Left colon (tissue), 2 donors: ENCODE measurements around the gene SOX14. TPM values are rescaled to one million over a fixed set of nuclear protein-coding genes. Genes with fewer than 3 reads are reported as not detected.
A peak's percentile ranks its signal among the peaks of the same experiment; 100 is the strongest.

Experiments
- ATAC-seq: fragments of 200-7000 bp; cut with Tn5 transposase; one replicate; pipeline ENCODE4 v1.9.1; 2020; ENCODE audit warnings: mild to moderate bottlenecking, moderate library complexity
- DNase-seq, 2 donors: peaks; one replicate each; pipeline ENCODE4 v3.0.0-alpha.2; 2020
- intact Hi-C, 2 donors: fragments of 100-400 bp; cut with DNase I in 1 of 2; cut with micrococcal nuclease in 1 of 2; formaldehyde crosslinking; loops; one replicate each; pipeline versions ENCODE4 v1.11.2 to v1.14.0; 2022; cut with DNase I, micrococcal nuclease
- long read RNA-seq: library from polyadenylated mRNA; unstranded; transcript quantifications from one replicate; pipeline ENCODE4 v2.0.0, GENCODE V29; 2021
- total RNA-seq, 2 donors: library from RNA; stranded (reverse); fragmentation: NEBNext Ultra II Directional; extraction: Animal tissue kit (Norgen Biotek cat#: 25700); gene quantifications; one replicate each; pipeline ENCODE4 v1.2.1, GENCODE V29; 2021
- donor health status: DM: no; HTN: no; CAD: no.
- donor health status: DM: yes; HTN: yes; CAD: no.

Gene SOX14
- not detected for total RNA-seq
- long read RNA-seq, result 0 reads

DNA sequence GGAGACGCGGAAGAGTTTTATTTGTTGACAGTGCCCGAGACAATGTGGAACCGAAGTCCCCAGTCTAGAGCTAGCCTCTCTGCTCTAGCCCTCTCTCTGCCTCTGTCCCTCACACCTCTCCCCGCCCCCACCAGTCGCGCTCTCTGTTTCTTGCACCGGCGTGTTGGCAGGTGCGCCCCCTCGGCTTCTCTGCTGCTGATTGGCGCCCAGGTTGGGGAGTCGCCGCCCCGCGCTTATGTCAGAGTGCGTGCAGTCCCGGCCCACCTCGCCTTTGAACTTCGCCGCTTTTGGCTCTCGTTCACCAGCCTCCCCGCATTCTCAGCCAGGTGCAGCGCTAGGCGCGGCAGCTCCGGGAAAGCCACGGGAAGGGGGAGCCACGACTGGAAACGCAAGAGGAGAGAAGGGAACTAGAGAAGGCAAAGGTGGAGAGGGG is at the start of gene SOX14:
Gene SOX14, plus strand, starts transcription at position 315 of the 433 bp plus-strand sequence. CDS start 470 bp downstream, outside the sequence.
- DNase-seq (peak; percentile 38 to 46), ATAC-seq (peak; percentile 74)
- intact Hi-C loops, result no loop called here

DNA sequence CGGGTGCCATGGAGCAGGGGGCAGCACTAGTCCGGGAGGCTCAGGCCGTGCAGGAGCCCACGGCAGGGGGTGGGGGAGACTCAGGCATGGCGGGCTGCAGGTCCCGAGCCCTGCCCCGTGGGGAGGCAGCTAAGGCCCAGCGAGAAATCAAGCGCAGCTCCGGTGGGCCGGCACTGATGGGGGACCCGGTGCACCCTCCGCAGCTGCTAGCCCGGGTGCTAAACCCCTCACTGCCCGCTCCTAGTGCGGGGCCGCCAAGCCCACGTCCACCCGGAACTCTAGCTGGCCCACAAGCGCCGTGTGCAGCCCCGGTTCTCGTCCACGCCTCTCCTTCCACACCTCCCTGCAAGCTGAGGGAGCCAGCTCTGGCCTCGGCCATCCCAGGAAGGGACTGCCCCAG is 49.6 kb upstream of the SOX14 start:
- DNase-seq (no peak), ATAC-seq (no peak)
- intact Hi-C loops, result no loop called here

DNA sequence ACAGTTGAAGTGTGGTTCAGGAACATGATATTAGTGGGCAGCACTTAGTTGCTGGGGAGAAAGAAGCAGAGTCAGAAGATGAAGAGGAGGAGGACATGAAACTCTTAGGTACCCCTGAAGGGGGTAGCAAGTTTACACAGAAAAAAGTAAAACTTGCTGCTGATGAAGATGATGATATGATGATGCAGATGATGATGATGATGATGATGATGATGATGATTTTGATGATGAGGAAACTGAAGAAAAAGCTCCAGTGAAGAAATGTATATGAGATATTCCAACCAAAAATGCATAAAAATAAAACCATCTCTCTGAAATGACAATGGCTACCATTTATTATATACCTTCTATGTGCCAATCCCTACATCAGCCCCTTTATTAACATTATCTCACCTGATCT is 39.9 kb upstream of the SOX14 start:
- intact Hi-C loops, result no loop called here
- DNase-seq (no peak), ATAC-seq (no peak)

DNA sequence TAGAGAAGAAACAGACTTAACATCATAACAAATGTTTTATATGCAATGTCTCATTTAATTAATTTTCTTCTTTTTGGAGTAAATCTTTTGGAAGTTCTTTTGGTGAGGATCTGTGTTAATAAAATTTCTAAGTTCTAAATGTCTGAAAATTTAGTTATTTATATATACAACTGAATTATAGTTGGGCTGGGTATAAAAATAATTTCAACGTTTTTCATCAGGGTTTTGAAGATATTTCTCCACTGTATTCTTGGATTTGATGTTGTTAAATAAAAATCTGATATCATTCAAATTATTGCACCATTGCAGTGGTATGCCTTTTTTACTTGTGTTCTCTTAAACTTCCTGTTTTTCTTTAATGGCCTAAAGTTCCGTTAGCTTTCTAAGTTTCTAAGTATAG is 26.9 kb upstream of the SOX14 start:
- intact Hi-C loops, result no loop called here
- DNase-seq (no peak), ATAC-seq (no peak)

DNA sequence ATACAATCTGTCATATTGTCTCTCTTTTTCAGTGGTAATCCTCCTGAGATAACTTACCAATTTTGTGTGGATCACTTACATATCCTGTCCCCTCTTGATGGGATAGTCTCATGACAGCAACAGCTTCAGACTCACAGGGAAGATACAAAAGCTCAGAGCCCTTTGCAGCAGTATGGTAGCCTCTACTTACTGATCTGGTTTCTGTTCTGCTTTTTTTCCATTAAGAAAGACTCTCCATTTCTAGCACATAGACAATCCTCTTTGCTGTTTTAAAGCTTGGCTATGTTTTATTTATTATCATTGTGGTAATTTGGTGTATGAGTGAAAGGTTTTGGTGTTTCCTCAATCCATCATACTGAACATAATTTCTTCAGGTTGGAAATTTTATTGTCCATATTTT is 25.4 kb upstream of the SOX14 start:
- DNase-seq (no peak), ATAC-seq (no peak)
- intact Hi-C loops, result no loop called here

DNA sequence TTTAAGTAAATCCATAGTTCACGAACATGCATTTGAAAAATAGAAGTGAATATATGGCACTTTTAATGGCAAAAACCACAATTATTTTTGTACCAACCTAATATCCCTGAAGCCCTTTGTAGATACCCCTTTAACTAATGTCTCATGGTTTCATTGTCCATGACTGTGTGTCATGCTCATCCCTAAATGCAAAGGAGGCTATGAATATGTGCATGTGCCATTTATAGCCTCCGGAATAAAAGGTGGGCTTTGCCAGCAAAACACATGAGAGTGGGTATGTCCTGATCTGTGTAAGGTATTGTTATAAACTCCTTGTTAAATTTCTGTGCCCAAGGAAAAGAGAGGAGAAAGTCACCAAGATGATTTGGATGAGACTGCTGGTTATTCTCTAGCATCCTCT is 20.5 kb upstream of the SOX14 start:
- no peak for ATAC-seq
- DNase-seq, result no peak

DNA sequence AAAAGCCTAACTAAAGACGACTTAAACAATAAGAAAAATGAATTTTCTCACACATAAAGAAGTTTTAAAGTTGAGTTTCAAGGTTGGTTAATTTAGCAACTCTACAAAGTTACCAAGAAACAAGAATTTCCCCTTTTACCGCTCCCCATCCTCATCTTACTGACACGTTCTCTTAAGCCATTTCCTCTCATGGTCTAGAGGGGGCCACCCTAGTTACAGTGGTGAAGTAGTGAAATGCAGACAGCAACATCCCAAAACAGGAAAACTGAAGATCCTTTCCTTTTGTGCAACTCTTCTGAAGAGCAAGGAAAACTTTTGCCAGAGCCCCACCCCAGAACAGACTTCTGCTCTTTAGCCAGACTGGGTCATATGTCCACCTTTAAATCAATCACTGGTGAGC is 17.3 kb upstream of the SOX14 start:
- DNase-seq (no peak), ATAC-seq (no peak)
- intact Hi-C loops, result no loop called here

More for the DNA sequence above, 20.5 kb upstream of the SOX14 start:
- intact Hi-C loops, result no loop called here

DNA sequence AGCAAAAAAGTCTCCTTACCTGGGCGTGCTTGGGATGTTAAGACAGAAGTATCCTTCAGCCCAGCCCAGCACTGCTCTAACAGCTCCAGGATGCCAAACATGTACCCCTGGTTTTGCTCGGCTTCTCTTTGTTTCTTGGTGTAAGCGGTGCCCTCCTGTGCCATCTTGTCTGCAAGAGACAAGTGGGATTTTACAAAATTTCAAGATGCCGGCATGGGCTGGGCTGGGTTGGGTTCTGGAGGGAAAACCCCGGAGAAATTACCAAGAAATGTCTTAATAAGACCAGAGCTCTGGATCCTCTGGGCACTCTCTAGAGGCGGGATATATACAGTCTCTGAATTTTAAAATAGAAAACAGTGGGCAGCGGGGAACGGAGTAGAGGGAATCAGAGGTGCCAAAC is 4.6 kb upstream of the SOX14 start:
- intact Hi-C loops, result no loop called here
- DNase-seq (no peak), ATAC-seq (no peak)

DNA sequence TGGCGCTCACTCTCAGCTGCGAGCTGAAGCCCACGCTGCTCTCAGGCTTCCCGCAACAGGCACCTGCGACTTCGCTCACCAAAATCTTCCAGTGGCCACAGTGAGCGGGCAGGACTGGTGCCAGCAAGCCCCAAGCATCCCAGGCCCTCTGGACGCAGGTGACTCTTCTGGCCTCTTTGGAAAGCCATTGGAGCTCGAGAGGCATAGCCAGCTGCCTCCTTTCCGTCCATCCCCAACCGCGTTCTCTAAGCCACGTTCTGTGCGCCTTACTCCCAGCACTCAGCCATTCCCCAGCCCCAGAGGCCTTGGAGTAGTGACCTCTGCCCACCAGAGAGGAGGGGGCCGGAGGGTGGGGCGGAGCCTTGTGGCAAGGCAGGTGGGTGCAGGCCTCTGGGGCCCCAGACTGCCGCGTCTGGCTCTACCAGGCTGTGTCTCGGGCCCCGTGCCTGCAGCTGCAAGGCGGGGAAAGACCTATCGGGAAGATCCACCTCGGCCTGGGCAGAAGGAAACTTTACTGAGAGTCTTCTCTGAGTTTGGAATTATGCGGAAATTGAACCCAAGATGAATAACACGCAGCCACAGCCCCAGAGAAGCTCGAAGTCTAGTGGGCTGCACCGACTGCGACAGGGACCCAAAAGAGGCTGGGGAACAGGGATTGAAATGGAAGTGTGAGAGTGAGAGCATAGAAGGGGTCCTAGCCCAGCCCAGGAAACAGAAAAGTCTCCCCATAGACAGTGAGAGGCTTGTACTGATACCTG is 3.6 kb upstream of the SOX14 start:
- ATAC-seq, result no peak

DNA sequence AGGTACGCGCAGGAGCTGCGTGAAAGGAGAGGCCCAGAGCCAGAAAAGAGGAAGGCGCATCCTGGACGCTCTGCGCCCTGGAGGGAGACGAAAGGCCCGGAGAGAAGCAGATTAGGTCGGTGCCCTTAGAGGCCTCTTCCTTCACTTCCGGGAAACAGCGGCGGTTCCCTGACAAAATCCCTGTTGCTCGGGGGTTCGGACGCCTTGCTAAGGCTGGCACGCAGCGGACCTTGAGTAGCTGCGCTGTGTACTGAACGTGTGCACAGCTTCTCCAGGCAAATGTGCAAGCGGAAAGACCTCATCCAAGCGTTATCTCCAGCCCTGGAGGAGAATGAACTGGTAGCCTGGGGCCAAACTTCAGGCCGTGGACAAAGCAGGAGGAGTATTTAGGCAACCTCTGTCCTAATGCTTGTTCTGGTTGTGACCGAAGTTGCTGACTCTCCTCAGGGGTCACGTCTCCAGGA is 3.0 kb upstream of the SOX14 start:
- DNase-seq (no peak), ATAC-seq (no peak)
- intact Hi-C loops, result no loop called here

More for the DNA sequence above, 3.6 kb upstream of the SOX14 start:
- no peak for DNase-seq
- intact Hi-C loops, result no loop called here

DNA sequence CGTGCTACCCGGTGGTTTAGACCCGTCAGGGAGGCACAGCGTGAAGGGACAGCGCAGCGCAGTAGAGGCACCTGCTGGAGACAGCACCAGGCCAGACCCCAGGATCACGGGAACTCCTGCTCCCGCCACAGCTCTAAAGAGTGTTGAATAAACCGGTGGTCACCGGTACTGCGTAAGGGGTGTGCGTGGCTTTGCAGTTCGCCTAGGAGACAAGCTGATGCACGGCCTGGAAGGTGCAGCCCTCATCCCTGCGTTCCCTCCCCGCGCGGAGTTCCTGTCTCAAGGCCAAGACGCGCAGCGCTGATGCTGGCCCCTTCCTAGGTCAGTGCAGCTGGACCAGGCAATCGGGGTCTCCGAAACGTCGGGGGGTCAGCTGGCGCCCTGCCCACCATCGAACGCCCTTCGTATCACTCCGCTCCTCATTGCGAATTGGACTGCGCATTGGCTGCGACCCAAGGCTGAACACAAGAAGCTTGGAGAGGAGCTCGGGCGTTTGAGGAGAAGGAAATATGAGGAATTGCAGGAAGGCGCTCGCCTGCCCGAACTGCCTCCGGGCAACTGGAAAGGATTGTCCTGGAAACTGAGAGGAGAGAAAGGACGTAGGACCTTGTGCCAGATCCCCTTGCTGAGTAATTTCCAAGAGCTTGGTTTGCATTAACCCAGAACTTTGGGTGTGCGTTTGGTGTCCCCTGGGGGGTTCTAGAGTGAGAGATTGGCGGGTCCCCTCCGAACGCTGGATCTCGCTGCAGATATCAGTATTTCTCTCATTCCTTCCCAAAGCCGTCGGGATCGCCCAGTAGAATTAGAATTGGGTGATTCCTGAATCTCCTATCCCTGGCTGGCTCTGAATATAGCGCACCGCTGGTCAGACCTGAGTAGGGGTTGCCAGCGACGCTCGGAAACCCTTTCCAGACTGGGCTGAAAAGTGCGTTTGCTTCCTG is 2.3 kb upstream of the SOX14 start:
- intact Hi-C loops, result no loop called here
- DNase-seq, result no peak
- no peak for ATAC-seq

DNA sequence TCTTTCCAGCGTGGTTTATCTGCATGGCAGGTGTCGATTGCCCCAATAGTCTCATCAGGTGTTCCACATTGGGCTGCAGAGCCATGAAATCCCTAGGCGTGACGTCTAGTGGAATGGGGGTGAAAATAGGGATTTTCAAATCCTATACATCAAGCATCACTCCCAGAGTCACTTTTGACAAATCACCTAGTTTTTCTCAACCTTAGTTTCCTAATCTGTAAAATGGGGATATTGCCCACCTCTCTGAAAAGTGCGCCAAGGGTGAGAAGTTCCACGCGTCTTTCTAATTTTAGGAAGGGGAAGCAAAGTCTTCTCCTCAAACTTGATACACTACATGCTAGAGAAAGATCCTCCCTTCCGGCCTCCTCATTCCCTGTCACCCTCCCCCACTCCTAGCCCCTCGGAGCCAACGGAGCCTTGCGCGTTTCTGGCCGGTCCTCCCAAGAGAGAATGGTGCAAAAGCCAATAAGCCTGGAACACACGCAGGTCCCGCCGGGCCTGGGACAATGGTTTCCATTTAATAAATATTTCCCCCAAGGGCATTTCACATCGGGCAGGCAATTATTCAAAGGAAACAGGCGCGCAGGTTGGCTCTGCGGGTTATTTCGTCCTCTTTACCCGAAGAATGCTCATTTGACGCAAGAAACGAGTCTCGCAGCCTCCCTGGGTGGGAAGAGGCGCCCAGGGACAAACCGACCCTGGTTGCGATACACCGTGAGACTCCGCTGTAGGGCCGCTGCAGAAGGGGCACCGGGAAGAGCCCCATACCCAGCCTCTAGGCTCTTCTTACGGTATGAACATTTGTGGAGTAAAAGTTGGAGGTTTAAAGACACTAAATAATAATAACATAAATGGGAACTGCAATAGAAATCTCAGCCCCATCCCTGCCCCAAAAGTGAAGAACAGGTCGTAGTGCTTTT is 1.2 kb upstream of the SOX14 start:
- no peak for ATAC-seq
- DNase-seq, result no peak
- intact Hi-C loops, result no loop called here

DNA sequence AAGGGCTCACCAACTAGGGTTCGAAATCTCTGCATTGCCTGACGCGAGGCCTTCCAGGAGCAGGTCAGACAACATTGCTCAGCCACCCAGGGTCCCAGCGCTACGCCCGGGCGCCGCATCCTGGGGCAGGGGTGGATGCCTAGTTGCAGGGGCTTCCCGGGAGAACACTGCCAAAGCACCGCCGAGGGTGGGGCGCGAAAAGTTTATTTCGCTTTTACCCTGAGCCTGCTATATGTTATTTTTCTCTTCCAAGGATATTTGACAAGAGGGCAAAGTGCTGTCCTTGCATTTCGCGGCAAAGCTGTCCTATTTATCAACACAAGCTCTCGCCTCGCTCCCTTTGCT is 549 bp upstream of the SOX14 start:
- ATAC-seq, result no peak
- intact Hi-C loops, result no loop called here
- no peak for DNase-seq

DNA sequence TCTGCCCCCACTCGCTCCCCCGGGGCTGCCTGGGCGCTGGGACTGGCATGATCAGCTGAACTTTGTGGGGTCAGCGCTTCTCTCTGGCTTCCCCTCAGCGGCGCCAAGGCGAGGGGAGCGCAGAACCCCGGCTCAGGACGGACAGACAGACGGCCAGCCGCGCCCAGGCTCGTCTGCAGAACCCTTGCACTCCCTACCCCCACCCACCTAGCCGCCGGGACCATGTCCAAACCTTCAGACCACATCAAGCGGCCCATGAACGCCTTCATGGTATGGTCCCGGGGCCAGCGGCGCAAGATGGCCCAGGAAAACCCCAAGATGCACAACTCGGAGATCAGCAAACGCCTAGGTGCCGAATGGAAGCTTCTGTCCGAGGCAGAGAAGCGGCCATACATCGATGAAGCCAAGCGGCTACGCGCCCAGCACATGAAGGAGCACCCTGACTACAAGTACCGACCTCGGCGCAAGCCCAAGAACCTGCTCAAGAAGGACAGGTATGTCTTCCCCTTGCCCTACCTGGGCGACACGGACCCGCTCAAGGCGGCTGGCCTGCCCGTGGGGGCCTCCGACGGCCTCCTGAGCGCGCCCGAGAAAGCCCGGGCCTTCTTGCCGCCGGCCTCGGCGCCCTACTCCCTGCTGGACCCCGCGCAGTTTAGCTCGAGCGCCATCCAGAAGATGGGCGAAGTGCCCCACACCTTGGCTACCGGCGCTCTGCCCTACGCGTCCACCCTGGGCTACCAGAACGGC is 621 bp downstream of the SOX14 start:
- DNase-seq (no peak), ATAC-seq (no peak)
- intact Hi-C loops, result no loop called here

DNA sequence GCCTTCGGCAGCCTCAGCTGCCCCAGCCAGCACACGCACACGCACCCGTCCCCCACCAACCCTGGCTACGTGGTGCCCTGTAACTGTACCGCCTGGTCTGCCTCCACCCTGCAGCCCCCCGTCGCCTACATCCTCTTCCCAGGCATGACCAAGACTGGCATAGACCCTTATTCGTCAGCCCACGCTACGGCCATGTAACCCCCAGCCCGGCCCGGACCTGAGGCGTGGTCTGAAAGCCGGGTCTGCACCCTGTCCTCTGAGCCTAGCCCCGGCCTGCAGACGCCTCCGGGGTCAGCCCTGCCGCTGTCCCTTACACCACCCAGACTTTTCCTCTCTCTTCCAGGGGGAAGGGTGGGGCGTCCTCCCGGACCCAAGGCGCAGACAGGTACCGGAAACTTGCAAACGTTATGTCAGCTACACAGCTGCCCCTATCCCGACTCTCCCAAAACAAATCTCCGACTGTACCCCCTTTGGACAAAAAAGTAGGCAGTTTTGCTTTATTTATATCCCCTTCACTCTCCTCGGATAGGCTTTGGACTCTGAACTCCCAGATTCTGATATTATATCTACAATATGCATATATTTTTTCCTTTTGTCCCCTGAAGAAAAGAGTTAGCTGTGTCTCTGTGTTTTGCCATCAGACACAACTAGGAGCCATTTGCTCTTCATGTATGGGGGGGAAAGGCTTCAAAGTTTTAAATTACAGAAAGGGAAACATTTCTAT is 1.4 kb downstream of the SOX14 start:
- DNase-seq (no peak), ATAC-seq (no peak)
- intact Hi-C loops, result no loop called here

DNA sequence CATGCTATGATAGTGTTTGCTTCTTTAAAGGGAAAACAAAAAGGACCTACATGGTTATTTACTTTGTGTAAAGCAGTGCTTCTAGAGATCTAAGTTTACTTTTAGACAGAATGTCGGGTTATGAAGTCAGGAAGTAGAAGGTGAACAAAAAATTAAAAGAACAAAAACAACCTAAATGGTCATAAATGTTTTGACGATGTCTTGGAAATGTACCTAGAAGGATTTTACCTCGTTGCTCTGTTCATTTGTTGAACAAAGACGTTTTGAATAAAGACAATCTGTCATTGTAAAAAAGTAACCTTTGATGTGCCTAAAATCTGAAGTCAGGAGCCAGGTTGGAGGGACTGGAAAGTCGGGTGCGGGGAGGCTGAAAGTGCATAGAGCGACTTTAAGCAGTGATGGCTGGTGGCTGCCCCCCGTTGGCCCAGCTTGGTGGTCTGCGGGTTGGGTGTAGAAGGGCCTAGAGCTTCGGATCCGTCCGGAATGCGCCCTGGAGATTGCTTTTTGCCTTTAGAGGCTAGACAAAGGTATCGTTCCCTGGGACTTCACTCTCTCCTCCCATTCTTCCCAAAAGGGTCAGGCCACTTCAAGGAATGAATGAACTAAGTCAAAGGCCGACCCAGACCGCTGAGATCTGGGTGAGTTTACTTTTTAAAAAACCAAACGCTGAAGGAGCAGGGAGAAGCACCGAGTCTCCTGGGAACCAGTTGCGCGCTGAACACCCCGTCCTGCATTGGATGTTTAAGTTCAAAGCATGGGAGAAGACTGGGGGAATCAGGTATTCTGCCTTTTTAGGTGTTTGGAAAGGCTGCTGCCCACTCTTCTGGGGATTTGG is 2.1 kb downstream of the SOX14 start:
- no peak for DNase-seq
- intact Hi-C loops, result no loop called here
- ATAC-seq, result no peak
